HuH-7.5 (cell line): ENCODE data around the gene OR6C75.
"Not testable (repeated sequence)": the region's sequence is repeated elsewhere in the genome, so short reads cannot be mapped to it uniquely, and the experiment has no call there.

Experiments
- DNase-seq: peaks from one replicate; pipeline ENCODE4 v3.0.0; 2011; ENCODE audit warnings: low spot score

Gene OR6C75

DNA sequence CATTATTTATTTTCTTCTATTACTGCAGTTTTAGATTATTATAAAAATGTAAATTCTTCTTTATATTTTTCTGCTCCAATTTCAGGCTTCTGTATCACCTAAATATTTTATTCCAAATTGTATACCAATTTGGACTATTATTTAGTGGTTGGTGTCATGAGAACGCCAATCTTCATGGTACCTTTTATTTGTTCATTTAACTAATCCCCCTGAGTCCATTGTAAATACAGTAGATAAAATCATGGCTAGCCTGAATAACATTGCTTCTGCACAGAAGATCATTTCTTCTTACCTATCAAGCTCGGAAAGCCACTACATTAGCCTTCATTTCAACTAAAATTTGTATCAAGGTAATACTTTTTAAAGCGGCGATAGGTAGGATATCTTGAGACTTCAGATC is at the start of gene OR6C75:
Gene OR6C75, plus strand, starts transcription at position 301 of the 400 bp plus-strand sequence. CDS start 2,136 bp downstream, outside the sequence.
- no peak for DNase-seq

DNA sequence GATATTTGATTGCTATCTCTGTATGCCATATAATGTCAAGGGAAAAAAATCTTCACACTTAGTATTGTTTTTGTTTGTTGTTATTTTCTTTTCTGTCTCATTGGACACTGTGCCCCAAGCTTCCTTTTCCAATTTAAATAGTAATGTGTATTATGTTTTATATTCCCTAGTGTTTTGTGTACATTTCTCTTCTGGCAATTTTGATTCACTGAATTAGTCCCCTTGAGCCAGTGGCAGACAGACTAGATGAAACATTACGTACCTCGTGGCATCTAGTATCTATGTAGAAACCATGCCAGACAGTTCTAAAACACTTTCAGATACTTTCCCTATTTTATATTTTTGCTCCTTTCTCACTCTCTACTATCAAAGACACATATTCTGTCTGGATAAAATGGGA is 48.7 kb upstream of the OR6C75 start, which contains the start of gene OR6C1:
Gene OR6C1, plus strand, starts transcription at position 301 of the 400 bp plus-strand sequence. CDS start 6,257 bp downstream, outside the sequence.
- no peak for DNase-seq

DNA sequence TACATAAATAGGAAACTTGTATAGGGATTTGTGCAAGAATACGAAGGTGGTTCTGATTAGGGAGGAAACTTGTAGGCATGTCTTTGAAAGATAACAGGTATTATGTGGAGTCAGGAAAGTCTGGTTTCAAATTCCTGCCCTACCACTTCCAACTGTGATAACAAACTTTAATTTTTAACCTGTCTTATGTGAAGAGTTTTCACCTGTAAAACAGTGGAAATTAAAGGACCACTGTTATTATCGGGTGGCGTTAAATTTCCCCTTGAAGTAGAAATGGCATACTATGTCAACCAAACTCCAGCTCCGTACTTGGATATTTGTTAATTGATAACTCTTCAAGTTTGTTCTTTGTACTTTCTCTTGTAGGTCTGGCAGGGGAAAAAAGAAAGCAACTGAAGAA is 42.6 kb upstream of the OR6C75 start:
- no peak for DNase-seq

DNA sequence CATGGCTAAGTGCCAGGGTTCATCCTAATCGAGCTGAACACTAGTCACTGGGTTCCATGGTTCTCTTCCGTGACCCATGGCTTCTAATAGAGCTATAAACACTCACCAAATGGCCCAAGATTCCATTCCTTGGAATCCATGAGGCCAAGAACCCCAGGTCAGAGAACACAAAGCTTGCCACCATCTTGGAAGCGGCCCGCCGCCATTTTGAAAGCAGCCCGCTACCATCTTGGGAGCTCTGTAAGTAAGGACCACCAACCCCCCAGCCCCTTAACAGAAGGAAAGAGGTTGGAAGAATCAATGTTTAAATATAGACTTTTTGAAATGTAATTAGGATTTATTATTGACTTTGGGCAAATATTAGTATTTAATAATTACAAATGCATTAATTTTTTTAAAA is 37.0 kb upstream of the OR6C75 start:
- not testable (repeated sequence) for DNase-seq

DNA sequence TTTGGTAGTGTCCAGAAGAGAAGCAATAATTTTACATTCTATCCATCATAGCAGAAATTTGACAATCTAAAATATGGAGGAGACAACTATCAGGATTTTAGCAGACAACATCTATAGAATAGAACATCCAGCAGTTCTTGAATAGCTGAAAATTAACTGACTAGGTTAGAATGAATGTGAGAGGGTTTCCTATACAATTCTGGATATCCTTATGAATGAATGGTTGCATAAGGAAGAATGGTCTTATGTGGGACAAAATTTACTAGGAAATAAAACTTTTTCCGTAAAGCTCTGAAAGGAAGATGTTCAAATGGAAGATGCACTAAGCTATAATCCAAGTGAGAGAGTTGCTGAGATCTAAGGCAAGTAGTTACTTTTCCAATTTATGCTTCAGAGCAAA is 32.3 kb upstream of the OR6C75 start, which contains the start of gene OR6C3:
Gene OR6C3, plus strand, starts transcription at position 301 of the 400 bp plus-strand sequence. CDS start 955 bp downstream, outside the sequence.
- DNase-seq = no peak

DNA sequence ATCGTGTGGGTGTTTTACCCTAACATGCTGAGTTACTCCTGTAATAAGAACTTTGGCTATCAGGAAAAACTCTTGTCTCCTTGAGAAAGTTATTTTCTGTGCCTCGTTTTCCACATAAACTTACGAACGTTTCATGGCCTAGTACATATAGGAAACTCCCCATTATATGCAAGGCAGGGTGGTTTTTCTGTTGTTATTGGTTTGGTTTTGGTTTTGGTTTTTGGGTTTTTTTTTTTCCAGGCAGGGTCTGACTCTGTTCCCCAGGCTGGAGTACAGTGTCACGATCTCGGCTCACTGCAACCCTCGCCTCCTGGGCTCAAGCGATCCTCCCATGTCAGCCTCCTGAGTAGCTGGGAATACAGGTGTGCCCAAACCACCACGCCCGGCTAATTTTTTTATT is 26.8 kb upstream of the OR6C75 start:
- DNase-seq = no peak

DNA sequence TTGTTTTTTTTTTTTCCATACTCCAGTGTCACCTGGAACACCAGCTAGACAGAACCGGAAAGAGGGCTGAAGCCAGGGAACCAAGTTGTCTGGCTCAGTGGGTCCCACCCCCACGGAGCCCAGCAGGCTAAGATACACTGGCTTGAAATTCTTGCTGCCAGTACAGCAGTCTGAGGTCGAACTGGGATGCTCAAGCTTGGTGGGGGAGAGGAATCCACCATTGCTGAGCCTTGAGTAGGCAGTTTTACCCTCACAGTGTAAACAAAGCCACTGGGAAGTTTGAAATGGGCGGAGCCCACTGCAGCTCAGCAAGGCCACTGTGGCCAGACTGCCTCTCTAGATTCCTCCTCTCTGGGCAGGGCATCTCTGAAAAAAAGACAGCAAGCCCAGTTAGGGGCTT is 7.4 kb upstream of the OR6C75 start:
- DNase-seq = not testable (repeated sequence)

DNA sequence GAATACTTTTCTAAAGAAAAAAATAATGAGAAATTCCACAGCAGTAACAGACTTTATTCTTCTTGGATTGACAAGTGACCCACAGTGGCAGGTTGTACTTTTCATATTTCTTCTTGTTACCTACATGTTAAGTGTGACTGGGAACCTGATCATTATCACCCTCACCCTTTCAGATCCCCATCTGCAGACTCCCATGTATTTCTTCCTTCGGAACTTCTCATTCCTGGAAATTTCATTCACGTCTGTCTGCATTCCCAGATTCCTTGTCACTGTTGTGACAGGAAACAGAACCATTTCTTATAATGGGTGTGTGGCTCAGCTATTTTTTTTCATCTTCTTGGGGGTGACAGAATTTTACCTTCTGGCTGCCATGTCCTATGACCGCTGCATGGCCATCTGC is 2.3 kb downstream of the OR6C75 start:
- DNase-seq = no peak

DNA sequence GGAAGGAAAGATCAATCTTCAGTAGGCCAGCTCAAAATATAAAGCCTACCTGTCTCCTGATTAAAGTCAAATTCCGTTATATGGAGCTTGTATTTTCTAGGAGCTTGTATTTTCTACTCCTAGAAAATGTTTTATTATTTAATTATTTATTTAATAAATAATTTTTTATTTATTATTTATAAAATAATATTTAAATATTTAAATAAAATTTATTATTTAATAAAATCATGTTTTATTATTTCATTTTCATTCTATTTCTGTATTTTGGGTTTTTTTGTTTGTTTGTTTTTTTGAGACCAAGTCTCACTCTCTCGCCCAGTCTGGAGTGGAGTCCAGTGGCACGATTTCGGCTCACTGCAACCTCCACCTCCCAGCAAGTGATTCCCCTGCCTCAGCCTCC is 9.7 kb downstream of the OR6C75 start:
- DNase-seq = no peak

DNA sequence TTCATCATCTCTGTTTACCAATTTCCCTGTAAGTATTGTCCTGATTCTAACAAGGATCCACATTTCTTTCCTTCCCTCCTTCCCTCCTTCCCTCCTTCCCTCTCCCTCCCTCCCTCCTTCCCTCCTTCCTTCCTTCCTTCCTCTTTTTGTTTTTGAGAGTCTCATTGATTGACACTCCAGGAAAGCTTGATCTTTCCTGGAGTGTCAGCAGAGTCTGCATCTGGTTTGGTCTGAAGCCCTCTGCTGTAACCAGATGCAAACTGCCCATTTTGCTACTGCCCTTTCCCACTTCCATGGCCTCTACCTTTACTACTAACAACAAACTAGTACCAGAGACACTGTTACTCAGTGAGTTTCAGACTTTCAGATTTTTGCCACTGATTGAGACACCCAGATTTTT is 23.1 kb downstream of the OR6C75 start:
- no peak for DNase-seq

DNA sequence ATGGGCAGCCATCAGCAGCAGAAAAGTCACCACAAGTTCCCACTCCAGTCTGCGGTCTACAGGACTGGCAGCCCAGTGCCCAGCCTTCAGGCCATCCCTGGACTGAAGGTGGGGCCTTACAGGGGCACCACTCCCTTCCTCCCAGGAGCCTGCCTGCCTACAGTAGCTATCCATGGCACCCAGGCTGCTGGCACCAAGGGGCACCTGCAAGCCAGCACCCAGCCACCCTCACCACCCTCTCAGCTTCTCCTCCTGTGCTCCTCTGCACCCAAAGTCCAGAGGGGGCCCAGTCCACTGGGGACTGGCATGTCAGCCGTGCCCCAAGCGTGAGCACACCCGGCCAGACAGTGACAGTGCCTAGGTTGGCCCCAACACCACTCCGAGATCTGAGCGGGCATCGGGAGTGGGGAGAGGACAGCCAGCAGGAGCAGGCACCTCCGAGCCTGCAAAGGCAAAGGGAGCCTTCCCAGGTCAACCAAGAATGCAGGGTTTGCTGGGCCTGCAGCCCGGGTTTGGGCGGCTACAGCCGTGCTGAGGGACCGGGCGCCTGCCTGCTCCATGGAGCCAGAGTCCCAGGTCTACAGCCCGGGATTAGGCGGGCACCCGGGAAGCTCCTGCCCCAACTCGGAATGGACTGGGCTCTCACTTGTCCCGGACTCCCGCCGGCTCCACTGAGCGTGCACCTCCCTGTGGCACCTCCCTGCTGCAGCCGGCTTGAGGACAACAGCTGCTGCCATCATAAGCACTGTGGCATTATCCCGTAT is 29.4 kb downstream of the OR6C75 start:
- no peak for DNase-seq

DNA sequence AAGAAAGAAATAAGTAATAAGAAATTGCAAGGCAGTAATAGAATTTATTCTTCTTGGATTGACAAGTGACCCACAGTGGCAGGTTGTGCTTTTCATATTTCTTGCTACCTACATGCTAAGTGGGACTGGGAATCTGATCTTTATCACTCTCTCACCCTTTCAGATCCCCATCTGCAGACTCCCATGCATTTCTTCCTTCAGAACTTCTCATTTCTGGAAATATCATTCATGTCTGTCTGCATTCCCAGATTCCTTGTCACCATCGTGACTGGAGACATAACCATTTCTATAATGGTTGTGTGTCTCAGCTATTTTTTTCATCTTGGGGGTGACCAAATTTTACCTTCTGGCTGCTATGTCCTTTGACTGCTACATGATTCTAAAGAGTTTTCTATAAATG is 33.6 kb downstream of the OR6C75 start:
- DNase-seq = no peak

DNA sequence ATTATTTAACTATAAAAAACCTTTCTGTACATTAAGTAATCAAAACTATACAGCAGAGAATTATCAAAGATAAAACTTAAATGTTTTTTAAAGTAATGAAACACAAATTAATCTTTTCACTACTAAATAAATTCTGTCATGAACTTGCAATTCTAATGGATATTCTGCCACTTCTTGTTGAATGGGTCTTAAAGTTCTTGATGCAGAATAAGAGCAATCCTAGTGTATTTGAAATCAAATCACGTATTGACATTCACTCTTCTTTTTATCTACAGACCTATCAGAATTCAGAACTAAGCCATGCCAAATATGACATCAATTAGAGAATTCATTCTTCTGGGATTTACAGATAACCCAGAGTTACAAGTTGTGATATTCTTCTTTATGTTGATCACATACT is 37.5 kb downstream of the OR6C75 start, which contains the start of gene OR6C65:
Gene OR6C65, plus strand, starts transcription at position 301 of the 400 bp plus-strand sequence. Its CDS starts 0 bp downstream, at position 301.
- DNase-seq = no peak

DNA sequence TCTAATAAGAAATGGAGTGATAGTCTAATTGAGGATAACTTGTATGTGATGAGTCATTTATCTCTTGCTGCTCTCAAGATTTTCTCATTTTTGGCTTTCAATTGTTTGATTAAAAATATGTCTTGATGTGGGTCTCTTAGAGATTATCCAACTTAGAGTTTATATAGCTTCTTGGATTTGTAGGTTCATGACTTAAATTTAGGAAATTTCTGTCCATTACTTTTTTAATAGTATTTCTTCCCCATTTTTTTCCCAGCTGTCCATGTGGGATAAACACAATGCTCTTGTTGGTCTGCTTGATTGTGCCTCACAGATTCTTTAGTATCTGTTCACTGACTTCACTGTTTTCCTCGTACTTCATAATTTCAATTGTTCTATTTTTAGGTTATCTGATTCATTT is 45.1 kb downstream of the OR6C75 start:
- no peak for DNase-seq

DNA sequence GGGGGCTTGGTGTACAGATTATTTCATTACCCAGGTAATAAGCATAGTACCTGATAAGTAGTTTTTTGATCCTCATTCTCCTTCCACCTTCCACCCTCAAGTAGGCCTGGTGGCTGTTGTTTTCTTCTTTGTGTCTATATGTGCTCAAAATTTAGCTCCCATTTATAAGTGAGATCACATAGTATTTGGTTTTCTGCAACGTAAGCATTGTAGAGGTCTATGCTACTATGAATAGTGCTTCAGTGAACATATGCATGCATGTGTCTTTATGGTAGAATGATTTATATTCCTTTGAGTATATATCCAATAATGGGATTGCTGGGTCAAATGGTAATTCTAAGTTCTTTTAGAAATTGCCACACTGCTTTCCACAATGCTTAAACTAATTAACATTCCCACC is 46.4 kb downstream of the OR6C75 start:
- DNase-seq = not testable (repeated sequence)

DNA sequence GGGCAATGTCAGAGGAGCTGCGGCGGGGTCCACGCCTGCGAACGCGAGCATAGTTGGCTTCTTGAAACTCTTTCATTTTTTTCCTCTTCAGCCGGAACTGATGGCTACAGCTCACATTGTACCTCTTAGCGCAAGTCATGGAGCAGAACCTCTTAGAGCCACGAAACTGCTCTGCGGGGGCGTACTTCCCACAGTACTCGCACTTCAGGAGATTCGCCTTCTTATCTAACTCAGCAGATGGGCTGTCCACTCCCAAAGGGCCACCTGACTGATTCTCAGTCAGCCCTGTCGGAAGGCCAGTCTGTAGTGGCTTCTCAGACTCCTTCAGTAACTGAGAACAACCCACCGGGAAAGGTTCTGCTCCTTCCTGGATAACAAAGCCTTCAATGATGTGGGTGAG is 49.4 kb downstream of the OR6C75 start:
- DNase-seq = not testable (repeated sequence)

DNA sequence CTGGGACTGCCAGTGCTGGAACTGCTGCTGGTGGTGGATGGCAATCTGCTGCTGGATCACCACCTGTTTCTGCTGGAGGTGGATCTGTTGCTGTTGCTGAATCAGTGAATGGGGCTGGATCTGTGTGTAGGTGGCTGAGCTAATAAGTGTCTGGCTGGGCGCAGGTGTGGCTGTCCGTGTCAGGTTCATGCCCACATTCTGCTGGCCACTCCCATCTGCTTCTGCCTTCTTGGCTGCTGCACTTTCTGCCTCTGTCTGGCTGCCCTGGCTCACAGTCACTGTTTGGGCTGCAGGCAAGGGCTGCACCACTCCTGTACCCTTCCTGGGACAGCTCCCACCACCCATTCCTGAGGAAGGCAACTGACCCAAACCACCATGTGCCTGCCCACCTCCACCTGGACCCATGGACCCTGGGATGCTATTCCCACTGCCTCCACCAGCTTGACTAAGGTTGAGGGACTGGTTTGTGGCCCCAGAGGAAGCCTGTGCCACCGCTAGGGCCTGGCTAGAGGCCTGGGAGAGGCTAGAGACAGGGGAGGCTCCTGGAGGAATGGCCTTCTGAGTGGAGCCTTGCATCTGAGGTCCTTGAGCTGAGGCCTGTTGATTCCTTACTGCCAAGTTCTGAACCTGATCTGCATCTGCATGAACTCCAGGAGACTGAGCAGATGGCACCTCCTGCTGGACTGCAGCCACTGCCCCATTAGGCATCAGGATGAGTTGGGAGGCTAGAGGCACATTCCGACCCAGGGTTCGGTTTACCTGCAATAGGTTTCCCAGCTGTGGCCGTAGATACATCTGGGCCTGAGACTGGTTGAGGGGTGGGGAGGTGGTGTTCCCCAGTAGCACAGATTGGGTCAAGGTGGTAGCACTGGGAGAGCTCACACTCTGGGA is 51.0 kb downstream of the OR6C75 start:
- not testable (repeated sequence) for DNase-seq

DNA sequence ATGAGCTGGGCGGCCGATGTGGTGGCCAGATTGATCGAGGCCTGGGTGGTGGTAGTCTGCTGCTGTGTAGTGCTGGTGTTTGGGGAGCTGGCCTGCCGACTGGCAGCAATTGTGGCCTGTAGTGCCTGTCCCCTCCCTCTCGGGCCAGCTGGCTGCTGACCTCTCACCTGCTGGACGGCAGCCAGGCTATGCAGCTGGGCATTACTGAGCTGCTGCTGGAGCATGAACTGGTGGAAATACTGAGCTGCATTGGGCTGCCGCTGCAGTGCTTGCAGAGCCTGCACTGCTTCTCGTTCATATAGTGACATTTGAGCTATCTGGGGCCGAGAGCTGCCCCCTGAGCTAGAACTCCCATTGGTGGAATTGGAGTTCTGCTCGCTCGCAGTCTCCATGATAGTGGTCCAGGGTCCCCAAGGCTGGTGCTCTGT is 51.6 kb downstream of the OR6C75 start:
- DNase-seq = not testable (repeated sequence)

DNA sequence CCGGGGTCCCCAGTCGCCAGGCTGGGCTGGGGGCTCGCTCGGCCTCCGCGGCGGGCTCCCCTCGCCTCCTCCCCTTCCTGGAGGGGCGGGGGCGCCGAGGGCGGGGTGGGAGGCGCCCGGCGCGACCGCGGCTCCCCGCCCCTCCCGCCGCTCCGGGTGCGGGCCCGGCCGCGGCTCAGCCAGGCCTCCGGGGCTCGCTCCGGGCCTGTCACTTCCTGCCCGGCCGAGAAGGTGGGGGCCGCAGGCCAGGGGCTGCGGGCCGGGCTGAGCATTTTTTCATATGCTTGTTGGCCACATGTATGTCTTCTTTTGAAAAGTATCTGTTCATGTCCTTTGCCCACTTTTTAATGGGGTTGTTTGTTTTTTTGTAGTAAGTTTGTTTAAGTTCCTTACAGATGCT is 52.1 kb downstream of the OR6C75 start:
- not testable (repeated sequence) for DNase-seq

DNA sequence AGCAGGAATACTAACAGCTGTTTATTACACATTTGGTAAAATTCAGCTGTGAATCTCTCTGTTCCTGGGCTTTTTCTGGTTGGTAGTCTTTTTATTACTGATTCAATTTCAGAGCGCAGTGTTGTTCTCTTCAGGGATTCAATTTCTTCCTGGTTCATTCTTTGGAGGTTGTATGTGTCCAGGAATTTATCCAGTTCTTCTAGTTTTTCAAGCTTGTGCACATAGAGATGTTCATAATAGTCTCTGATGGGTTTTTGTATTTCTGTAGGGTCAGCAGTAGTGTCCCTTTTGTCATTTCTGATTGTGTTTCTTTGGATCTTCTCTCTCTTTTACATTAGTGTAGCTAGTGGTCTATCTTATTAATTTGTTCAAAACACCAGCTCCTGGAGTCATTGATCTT is 54.2 kb downstream of the OR6C75 start:
- no peak for DNase-seq
